ENCODE results near the gene C16orf90. TPM values are rescaled to one million over a fixed set of nuclear protein-coding genes. Genes with fewer than 3 reads are reported as not detected.

C16orf90 gene
- not detected in 2 replicates for total RNA-seq

GRCh38 chr16:3495176-3495575 is at the start of gene C16orf90:
Gene C16orf90 (minus strand): TSS chr16:3495489. CDS start chr16:3495421, 68 bp downstream.

Other genes with a start within 250 kb of the C16orf90 start
- 0.07 and 0.10 TPM in 2 replicates for gene MEFV, start 238.9 kb downstream of the C16orf90 start, total RNA-seq
- 41.4 and 46.5 TPM in 2 replicates for gene ZNF263, start 212.0 kb downstream of the C16orf90 start, total RNA-seq
- gene TIGD7, start 190.1 kb downstream of the C16orf90 start, total RNA-seq: 6.8 TPM in 2 replicates
- 17.4 and 17.9 TPM in 2 replicates for gene ZNF75A, start 190.0 kb downstream of the C16orf90 start, total RNA-seq
- gene OR2C1, start 139.6 kb downstream of the C16orf90 start, total RNA-seq: 0.26 TPM in 1 of 2 replicates, not detected in the other
- 10.8 and 10.9 TPM in 2 replicates for gene ZSCAN32, start 94.5 kb downstream of the C16orf90 start, total RNA-seq
- gene ZNF174, start 94.3 kb downstream of the C16orf90 start, total RNA-seq: 6.1 and 6.3 TPM in 2 replicates
- 1.9 and 2.1 TPM in 2 replicates for gene ZNF597, start 52.0 kb downstream of the C16orf90 start, total RNA-seq
- gene NAA60, start 51.8 kb downstream of the C16orf90 start, total RNA-seq: 16.6 and 17.7 TPM in 2 replicates
- gene CLUAP1, start 5.5 kb upstream of the C16orf90 start, total RNA-seq: 16.4 and 16.9 TPM in 2 replicates
- under 0.01 and 0.07 TPM in 2 replicates for gene NLRC3, start 81.9 kb upstream of the C16orf90 start, total RNA-seq
- gene SLX4, start 116.1 kb upstream of the C16orf90 start, total RNA-seq: 4.9 and 6.1 TPM in 2 replicates
- 23.7 and 26.2 TPM in 2 replicates for gene DNASE1, start 159.2 kb upstream of the C16orf90 start, total RNA-seq
- 46.3 and 160 TPM in 2 replicates for gene TRAP1, start 222.0 kb upstream of the C16orf90 start, total RNA-seq